GM18951 (cell line): Measurements from ENCODE around the gene METTL6.
"Not testable (repeated sequence)": the region's sequence is repeated elsewhere in the genome, so short reads cannot be mapped to it uniquely, and the experiment has no call there.

Experiments
- POLR2A ChIP-seq: IDR thresholded peaks from 4 replicates; pipeline ENCODE4 v1.6.1; 2011; ENCODE audit warnings: mild to moderate bottlenecking; ENCODE audit not compliant: insufficient read length, insufficient read depth; ENCODE audit errors: extremely low read depth
- in situ Hi-C: fragments of 300-500 bp; cut with MboI; formaldehyde crosslinking; loops from one replicate; pipeline ENCODE4 v1.12.0; 2022; ENCODE audit warnings: low sequenced_read_pairs, mixed read lengths, inconsistent platforms; ENCODE audit not compliant: unreplicated experiment

METTL6 gene

GRCh38 chr3:15385901-15386653 lies 41.3 kb downstream of the METTL6 start:
- TF ChIP-seq POLR2A: no peak
- in situ Hi-C loops: loop anchor here (10.0 kb wide), 1 partner anchor 121 kb away; no protein-coding TSS in a partner anchor

GRCh38 chr3:15385238-15385695 lies 42.1 kb downstream of the METTL6 start:
- in situ Hi-C loops: loop anchor here (10.0 kb wide), 1 partner anchor 120 kb away; no protein-coding TSS in a partner anchor

- in situ Hi-C loops: loop anchor here (10.0 kb wide), 1 partner anchor 120 kb away; no protein-coding TSS in a partner anchor
- no peak for TF ChIP-seq POLR2A
Observed at GRCh38 chr3:15384510-15385237, 42.7 kb downstream of the METTL6 start.

- TF ChIP-seq POLR2A: no peak
- in situ Hi-C loops: loop anchor here (10.0 kb wide), 1 partner anchor 118 kb away; no protein-coding TSS in a partner anchor
Observed at GRCh38 chr3:15382405-15382923, 44.9 kb downstream of the METTL6 start.

GRCh38 chr3:15380980-15381890 lies 46.1 kb downstream of the METTL6 start:
- TF ChIP-seq POLR2A: no peak
- in situ Hi-C loops: loop anchor here (10.0 kb wide), 1 partner anchor 116 kb away; no protein-coding TSS in a partner anchor

- TF ChIP-seq POLR2A: no peak
- in situ Hi-C loops: no loop called here
Observed at GRCh38 chr3:15377961-15378791, 49.2 kb downstream of the METTL6 start.

- in situ Hi-C loops: no loop called here
Observed at GRCh38 chr3:15375461-15376000, 51.8 kb downstream of the METTL6 start.

GRCh38 chr3:15372918-15373317 lies 54.4 kb downstream of the METTL6 start:
- TF ChIP-seq POLR2A: no peak
- in situ Hi-C loops: no loop called here

More at GRCh38 chr3:15375461-15376000, 51.8 kb downstream of the METTL6 start:
- no peak for TF ChIP-seq POLR2A

- in situ Hi-C loops: no loop called here
- TF ChIP-seq POLR2A: no peak
Observed at GRCh38 chr3:15368561-15369135, 58.7 kb downstream of the METTL6 start.

- TF ChIP-seq POLR2A: no peak
- in situ Hi-C loops: no loop called here
Observed at GRCh38 chr3:15367059-15367458, 60.3 kb downstream of the METTL6 start.

GRCh38 chr3:15364078-15364477 lies 63.3 kb downstream of the METTL6 start:
- in situ Hi-C loops: not testable (repeated sequence)
